Measurements from ENCODE around the gene MUC20. TPM values are rescaled to one million over a fixed set of nuclear protein-coding genes. Genes with fewer than 3 reads are reported as not detected.
"Not testable (repeated sequence)": the region's sequence is repeated elsewhere in the genome, so short reads cannot be mapped to it uniquely, and the experiment has no call there.

MUC20 gene
- total RNA-seq, 6 experiments from 2014 or later = 1.9 to 40.7 (median 22.6) TPM

DNA sequence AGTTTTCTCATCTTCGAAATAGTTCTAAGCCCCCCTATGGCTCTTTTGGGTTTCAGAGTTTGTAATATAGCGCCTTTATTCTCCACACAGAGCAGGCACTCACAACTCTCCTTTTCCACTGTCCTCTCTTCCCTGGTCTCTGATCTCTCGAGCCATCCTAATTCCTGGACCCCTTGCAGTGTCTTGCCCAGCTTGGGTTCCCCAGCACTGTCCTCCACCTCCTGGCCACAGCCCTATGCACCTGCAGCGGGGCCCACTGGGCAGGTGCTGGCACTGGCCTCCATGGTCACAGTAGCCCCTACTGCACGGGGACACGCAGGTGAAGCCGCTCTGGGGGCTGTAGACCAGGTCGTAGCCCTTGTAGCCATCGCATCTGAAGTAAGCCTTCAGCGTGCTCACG is 27.9 kb downstream of the MUC20 start:
- 97% methylated on average over 10 of the region's 11 CpGs for WGBS (ENCODE audit: insufficient coverage, low coverage, low lambda C conversion rate, missing lambda C conversion rate)
- H3K9me3 ChIP-seq = no peaks in the 10 kb centered on the region
- no peaks in the 10 kb centered on the region for H3K36me3 ChIP-seq
- no peak for TF ChIP-seq POLR2A (IDR thresholded peaks at IDR 0.05)
- no peak for TF ChIP-seq CTCF (IDR thresholded peaks at IDR 0.05)
- no peak overlapping the region for H3K4me3 ChIP-seq
- no peak overlapping the region for H3K27ac ChIP-seq
- no peaks in the 10 kb centered on the region for H3K27me3 ChIP-seq
- DNase-seq (peak in 2 of 3 donors; percentile 25 to 47), ATAC-seq (peak in 1 of 4 donors; percentile 3)
- intact Hi-C loops (cut with DNase I) = no loop called here
- no peaks in the 10 kb centered on the region for H3K4me1 ChIP-seq

GRCh38 chr3:195749101-195749500 is 28.3 kb downstream of the MUC20 start:
- H3K27me3 ChIP-seq; H3K9me3 ChIP-seq; DNase-seq; ATAC-seq; H3K36me3 ChIP-seq; H3K4me1 ChIP-seq; H3K27ac ChIP-seq; intact Hi-C loops (cut with DNase I); H3K4me3 ChIP-seq: not testable (repeated sequence)
- WGBS (ENCODE audit: insufficient coverage, low coverage, low lambda C conversion rate, missing lambda C conversion rate) = 73% methylated on average over 5 of the region's 5 CpGs

DNA sequence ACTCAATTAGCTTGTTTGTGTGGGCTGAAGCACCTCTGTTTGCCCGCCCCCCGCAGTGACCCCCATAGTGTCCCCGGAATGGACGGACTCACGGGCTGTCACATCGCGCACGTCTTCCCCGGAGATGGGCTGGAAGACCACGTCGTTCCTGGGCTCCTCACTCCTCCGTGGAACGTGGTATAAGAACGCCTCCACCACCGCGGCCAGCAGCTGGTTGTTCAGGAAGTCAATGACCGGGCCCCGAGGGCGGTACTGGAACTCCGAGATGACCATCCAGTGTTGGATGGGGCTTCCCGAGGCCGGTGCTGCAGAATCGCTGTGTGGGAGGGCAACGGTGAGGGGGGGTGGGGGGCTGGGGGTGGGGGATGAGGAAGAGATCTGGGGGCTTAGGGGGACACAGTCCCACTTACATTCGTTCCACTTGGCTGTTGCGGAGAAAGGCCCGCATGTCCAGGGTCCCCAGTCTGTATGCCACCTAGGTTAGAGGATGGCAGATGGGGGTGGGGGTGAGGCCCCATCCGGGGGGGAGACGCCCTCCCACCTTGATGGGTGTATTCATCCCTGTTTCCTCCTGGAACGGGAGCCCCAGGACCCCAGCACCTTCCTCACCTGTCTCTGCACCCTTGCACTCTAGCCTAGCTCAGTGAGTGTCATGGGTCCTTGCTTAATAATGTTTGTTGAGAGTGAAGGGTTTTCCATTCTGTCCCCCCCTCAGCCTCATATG is 30.2 kb downstream of the MUC20 start:
- no peaks in the 10 kb centered on the region for H3K9me3 ChIP-seq
- no peaks in the 10 kb centered on the region for H3K36me3 ChIP-seq
- H3K27ac ChIP-seq = no peak overlapping the region
- no CpG with 5 or more reads among the region's 30 CpGs for WGBS (ENCODE audit: insufficient coverage, low coverage, low lambda C conversion rate, missing lambda C conversion rate)
- H3K4me3 ChIP-seq = no peak overlapping the region
- no peaks in the 10 kb centered on the region for H3K4me1 ChIP-seq
- TF ChIP-seq POLR2A (IDR thresholded peaks at IDR 0.05) (no peak), CTCF (IDR thresholded peaks at IDR 0.05) (no peak)
- peak in 1 of 3 donors; percentile 40 for DNase-seq
- intact Hi-C loops (cut with DNase I) = no loop called here
- no peaks in the 10 kb centered on the region for H3K27me3 ChIP-seq
- no peak for ATAC-seq

GRCh38 chr3:195751560-195751959 is 30.8 kb downstream of the MUC20 start:
- Histone ChIP-seq H3K4me3 (no peak overlapping the region), H3K36me3 (no peaks in the 10 kb centered on the region), H3K27me3 (no peaks in the 10 kb centered on the region), H3K9me3 (no peaks in the 10 kb centered on the region), H3K4me1 (no peaks in the 10 kb centered on the region), H3K27ac (no peak overlapping the region)
- ATAC-seq (no peak), DNase-seq (peak in 1 of 3 donors; percentile 4)
- no peak for TF ChIP-seq CTCF (IDR thresholded peaks at IDR 0.05)
- TF ChIP-seq POLR2A (IDR thresholded peaks at IDR 0.05) = no peak
- WGBS (ENCODE audit: insufficient coverage, low coverage, low lambda C conversion rate, missing lambda C conversion rate) = 67% methylated on average over 7 of the region's 7 CpGs
- intact Hi-C loops (cut with DNase I) = no loop called here

DNA sequence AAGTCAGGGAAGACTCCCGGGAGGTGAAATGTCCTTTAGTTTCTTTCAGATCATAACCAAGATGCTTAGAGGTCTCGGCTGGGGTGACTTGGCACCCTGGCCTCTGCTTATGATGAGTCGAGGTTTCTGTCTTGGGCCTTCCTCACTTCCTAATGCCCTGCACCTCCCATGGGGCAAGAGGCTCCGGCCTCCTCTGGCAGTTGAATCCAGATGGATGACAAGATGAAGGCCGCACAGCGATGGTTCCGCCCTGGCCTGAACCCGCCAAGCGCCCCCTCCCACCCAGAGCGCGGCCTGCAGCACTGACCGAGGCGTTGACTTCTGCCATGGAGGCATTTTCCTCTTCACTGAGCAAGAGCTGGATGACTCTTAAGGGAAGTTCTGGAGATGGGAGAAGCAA is 31.3 kb downstream of the MUC20 start:
- intact Hi-C loops (cut with DNase I) = no loop called here
- Histone ChIP-seq H3K4me1 (no peaks in the 10 kb centered on the region), H3K9me3 (no peaks in the 10 kb centered on the region), H3K27ac (no peak overlapping the region), H3K4me3 (no peak overlapping the region), H3K27me3 (no peaks in the 10 kb centered on the region), H3K36me3 (no peaks in the 10 kb centered on the region)
- no CpG with 5 or more reads among the region's 13 CpGs for whole genome bisulfite sequencing (ENCODE audit: insufficient coverage, low coverage, low lambda C conversion rate, missing lambda C conversion rate)
- ATAC-seq = no peak
- no peak for TF ChIP-seq POLR2A (IDR thresholded peaks at IDR 0.05)
- TF ChIP-seq CTCF (IDR thresholded peaks at IDR 0.05) = no peak
- DNase-seq = peak in 1 of 3 donors; percentile 42

All from right lobe of liver (tissue), 6 donors.